Body of pancreas (tissue), 4 donors: Measurements from ENCODE around the gene TPRA1.

Experiments used
- CTCF ChIP-seq, 7 experiments: fragments of 450-650 bp in 4 of 7; fragments of 200-600 bp in 3 of 7; sonication (generic) in 3 of 7; IDR thresholded peaks; one replicate each; pipeline ENCODE4 v1.5.1; 2016 to 2019; ENCODE audit warnings: antibody characterized with exemption in 7 of 7
- POLR2A ChIP-seq, 3 donors: fragments of 450-650 bp; IDR thresholded peaks; one replicate each; pipeline ENCODE4 v1.6.1; 2016; ENCODE audit warnings: antibody characterized with exemption in 3 of 3, mild to moderate bottlenecking in 2 of 3

DNA sequence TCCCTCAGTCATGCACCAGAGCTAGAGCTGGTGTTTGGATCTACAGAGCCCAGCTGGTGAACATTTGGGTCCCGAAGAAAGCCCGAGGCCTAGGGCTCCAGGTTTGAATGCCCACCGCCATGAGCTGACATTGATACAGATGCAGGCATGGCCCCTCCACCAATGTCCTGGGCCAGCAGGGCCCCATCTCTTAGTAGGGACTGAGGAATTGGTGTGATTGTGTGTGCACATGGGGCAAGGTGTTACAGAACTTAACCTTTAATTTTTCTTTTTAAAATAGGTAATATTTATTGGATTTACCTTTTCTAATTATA is 49.5 kb upstream of the TPRA1 start:
- no peak for TF ChIP-seq POLR2A (IDR thresholded peaks at IDR 0.05)
- TF ChIP-seq CTCF (IDR thresholded peaks at IDR 0.05): no peak
